GM21825 (cell line): ENCODE measurements around the gene SMURF2.
"Not testable (repeated sequence)": the region's sequence is repeated elsewhere in the genome, so short reads cannot be mapped to it uniquely, and the experiment has no call there.

ENCODE experiments used
- ATAC-seq: cut with Tn5 transposase; IDR thresholded peaks from one replicate; pipeline ENCODE4 v1.9.1; 2021; ENCODE audit warnings: mild to moderate bottlenecking, moderate library complexity; ENCODE audit not compliant: unreplicated experiment

SMURF2 gene

GRCh38 chr17:64661976-64662773 lies at the start of gene SMURF2:
TSS of gene SMURF2 (minus strand) at chr17:64662307. CDS start at chr17:64661880, 427 bp downstream.
- ATAC-seq, result peak; percentile 80

- ATAC-seq, result no peak
Measured at GRCh38 chr17:64709481-64709880, 47.4 kb upstream of the SMURF2 start.

DNA sequence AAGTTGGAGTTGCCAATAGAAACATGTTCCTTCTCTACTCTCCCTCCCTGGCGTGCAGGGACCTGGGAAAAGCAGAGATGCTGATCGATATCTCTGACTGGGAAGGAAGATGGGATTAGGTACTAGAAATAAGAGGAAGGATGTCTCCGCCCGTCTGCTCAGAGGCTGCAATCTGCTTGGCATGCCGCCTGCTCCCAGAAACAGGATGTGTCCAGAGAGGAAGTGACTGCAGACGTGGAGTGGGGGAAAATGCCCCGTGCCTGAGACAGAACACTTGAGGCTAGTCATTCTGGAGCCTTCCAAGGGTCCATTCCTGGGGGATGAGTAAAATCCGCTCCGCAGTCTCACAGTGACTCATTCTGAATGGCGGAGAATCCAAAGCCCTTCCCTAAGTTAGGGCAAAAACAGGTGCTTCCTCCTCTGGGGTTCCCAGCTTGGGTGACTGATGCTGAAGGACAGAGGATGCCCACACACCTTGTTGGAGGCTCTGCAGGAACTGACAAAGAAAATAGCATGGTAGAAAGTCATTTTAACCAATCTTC lies 45.0 kb upstream of the SMURF2 start:
- no peak for ATAC-seq

- no peak for ATAC-seq
Measured at GRCh38 chr17:64706224-64707049, 44.3 kb upstream of the SMURF2 start.

GRCh38 chr17:64702815-64703214 lies 40.7 kb upstream of the SMURF2 start:
- ATAC-seq, result no peak

DNA sequence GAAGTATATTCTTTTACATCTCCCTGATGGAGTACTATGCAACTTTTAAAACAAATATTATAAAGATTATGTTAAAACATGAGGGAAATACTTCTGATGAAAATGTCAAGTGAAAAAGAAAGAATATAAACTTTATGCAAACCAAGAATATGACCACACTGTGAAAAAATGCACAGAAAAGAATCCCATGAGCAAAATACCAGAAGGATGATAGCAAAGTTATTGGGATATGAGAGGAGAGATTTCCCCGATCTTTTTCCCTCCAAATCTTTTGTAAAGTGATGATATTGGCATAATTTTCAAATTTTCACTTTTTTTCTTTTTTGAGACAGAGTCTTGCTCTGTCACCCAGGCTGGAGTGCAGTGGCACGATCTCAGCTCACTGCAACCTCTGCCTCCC lies 36.6 kb upstream of the SMURF2 start:
- ATAC-seq, result no peak

- ATAC-seq, result no peak
Measured at GRCh38 chr17:64694207-64694606, 32.1 kb upstream of the SMURF2 start.

DNA sequence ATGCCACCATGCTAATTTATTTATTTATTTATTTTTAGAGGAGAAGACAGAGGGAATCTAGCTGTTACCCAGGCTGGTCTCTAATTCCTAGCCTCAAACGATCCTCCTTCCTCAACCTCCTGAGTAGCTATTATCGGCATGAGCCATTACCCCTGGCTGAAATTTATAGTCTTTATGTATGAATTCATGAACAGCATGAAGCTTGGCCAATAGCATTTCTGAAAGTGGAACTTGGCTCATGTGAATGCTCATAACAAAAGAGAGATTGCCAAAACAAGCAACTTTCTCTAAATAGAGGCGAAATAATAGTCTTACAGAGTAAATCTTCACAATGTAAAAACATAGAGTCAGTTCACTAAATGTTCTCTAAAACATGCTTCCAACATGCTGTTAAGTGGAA lies 30.1 kb upstream of the SMURF2 start:
- no peak for ATAC-seq

- no peak for ATAC-seq
Measured at GRCh38 chr17:64689106-64689505, 27.0 kb upstream of the SMURF2 start.

DNA sequence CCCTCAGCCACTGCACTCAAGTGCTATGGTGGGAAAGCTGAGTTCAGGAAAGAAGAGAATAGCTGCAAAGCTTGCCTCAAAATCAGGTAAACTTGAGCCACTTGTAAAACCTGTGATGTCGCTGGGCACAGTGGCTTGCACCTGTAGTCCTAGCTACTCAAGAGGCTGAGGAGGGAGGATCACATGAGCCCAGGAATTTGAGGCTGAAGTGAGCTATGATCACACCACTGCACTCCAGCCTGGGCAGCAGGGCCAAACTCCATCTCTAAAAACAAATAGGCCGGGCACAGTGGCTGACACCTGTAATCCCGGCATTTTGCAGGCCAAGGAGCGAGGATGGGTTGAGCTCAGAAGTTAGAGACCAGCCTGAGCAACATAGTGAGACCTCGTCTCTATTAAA lies 26.4 kb upstream of the SMURF2 start:
- no peak for ATAC-seq

DNA sequence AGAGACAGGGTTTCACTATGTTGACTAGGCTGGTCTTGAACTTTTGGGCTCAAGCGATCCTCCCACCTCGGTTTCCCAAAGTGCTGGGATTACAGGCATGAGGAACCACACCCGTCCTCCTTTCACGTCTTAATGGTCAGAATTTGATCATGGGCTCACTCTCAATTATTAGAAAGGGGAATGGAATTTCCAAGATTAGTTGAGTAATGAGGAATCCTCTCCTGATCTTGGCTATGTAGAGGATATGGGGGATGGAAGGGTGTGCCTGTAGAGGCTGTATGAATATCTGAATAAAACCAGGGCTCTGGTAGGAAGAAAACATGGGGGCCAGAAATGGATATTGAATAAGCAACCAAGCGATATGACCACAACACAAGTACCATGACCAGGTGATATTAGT lies 25.9 kb upstream of the SMURF2 start:
- no peak for ATAC-seq

DNA sequence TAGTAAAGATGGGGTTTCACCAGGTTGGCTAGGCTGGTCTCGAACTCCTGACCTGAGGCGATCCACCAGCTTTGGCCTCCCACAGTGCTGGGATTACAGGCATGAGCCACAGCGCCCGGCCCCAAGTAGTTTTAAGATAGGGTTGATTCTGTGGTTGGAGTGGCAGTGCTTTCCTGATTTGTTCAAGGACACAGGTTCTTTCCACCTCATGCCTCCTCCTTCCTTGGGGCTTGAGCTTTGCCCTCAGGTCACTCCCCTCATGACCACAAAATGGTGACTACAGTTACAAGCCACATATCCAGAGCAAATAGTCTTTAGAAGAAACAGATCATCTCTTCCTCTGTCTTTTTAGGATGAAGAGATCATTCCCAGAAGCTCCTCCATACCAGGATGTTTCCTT lies 25.3 kb upstream of the SMURF2 start:
- no peak for ATAC-seq

DNA sequence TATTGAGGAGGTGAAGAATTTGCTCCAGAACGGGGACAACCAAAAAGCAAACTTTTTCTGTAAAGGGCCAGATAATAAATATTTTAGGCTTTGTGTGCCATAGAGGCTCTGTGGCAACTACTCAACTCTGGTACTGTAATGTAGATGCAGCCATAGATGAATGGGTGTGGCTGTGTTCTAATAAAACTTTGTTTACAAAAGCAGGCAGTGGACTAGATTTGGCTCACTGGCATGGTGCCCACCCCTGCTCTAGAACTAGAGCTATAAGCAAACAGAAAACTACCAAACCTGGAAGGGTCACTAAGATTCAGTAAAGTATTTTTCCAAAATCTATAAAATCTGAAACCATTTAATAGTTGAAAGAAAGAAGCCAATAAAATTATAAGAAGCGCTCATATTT lies 24.6 kb upstream of the SMURF2 start:
- ATAC-seq, result no peak

DNA sequence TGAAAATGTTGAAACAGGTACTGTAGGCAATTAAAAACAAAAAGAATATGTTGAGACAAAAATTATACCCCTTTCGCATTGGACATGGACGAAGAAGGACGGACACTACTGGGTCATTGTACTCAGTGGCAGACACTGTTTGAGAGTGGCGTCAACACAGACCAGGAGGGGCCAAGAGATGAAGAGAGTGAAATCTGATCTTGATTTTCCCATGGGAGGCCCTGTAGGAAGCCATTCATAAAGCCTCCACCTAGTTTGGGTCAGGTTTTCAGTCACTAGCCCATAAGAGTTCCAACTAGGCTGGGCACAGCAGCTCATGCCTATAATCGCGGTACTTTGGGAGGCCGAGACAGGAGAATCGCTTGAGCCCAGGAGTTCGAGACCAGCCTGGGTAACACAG lies 23.6 kb upstream of the SMURF2 start:
- no peak for ATAC-seq

- no peak for ATAC-seq
Measured at GRCh38 chr17:64683796-64684195, 21.7 kb upstream of the SMURF2 start.

GRCh38 chr17:64682261-64683181 lies 20.4 kb upstream of the SMURF2 start:
- ATAC-seq, result no peak

- no peak for ATAC-seq
Measured at GRCh38 chr17:64679710-64680216, 17.7 kb upstream of the SMURF2 start.

DNA sequence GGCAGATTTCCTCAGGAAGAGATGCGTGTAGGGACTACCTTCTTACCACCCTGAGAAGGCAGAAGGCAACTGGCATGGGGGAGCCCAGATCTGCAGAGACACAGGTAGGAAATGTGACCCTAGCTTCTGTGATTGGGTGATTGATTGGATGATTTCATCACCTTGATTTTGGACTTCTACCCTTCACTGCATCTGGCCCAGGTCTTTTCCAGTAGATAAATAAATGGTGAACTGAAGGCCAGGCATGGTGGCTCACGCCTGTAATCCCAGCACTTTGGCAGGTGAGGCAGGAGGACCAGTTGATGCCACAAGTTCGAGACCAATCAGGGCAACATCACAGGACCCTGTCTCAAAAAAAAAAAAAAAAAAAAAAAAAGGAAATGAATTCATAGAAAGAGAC lies 14.7 kb upstream of the SMURF2 start:
- no peak for ATAC-seq

GRCh38 chr17:64670843-64671590 lies 8.9 kb upstream of the SMURF2 start:
- ATAC-seq, result not testable (repeated sequence)
